Neural cell (in vitro differentiated cells): ENCODE measurements around the gene PTPRT.

Source experiments
- CTCF ChIP-seq: fragments of 450-650 bp; IDR thresholded peaks from 2 replicates; pipeline ENCODE4 v1.5.1; 2014; ENCODE audit warnings: antibody characterized with exemption, mild to moderate bottlenecking, moderate library complexity; ENCODE audit not compliant: poor library complexity, severe bottlenecking
- EP300 ChIP-seq: fragments of 450-650 bp; conservative IDR thresholded peaks from 2 replicates; pipeline ENCODE4 v1.6.1; 2014; ENCODE audit warnings: antibody characterized with exemption, mild to moderate bottlenecking, moderate library complexity; ENCODE audit not compliant: poor library complexity, severe bottlenecking
- EZH2 ChIP-seq: fragments of 200-600, 300-800 bp; shearing (Covaris generic), sonication (generic); IDR thresholded peaks from 2 replicates; pipeline ENCODE4 v1.6.1; 2014; ENCODE audit warnings: antibody characterized with exemption, low read length, borderline replicate concordance, mild to moderate bottlenecking; ENCODE audit not compliant: insufficient read depth, poor library complexity, severe bottlenecking
- POLR2AphosphoS5 ChIP-seq: IDR thresholded peaks from 2 replicates; pipeline ENCODE4 v1.6.1; 2012
- REST ChIP-seq: IDR thresholded peaks from 2 replicates; pipeline ENCODE4 v1.6.1; 2012; ENCODE audit warnings: borderline replicate concordance
- SMC3 ChIP-seq: fragments of 450-650 bp; conservative IDR thresholded peaks from 2 replicates; pipeline ENCODE4 v1.6.1; 2014; ENCODE audit warnings: antibody characterized with exemption, mild to moderate bottlenecking, moderate library complexity; ENCODE audit not compliant: poor library complexity

DNA sequence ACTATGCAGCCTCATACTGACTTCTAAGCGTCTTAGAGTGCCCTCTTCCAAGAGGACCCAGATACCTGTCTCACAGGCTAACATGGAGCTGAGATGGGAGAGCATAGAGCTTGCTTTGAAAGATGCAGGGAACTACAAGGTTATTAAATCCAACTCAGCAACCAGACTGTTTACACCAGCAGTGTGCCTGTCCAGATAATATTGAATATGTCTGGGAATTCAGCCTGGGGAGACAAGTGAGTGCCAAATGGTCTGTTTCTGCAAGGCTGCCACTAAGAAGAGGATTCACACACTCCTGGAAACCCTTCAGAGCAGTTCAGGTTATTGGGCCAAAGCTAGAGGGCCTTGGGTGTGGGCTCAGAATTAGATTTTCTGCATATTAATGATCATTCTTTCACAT is 547.8 kb downstream of the PTPRT start:
- TF ChIP-seq CTCF (no peak), EP300 (no peak), EZH2 (no peak), REST (no peak), SMC3 (no peak), POLR2AphosphoS5 (no peak)
